Neural cell (in vitro differentiated cells): Measurements from ENCODE around the gene CFAP97D1. TPM values are rescaled to one million over a fixed set of nuclear protein-coding genes. Genes with fewer than 3 reads are reported as not detected.
A peak's percentile ranks its signal among the peaks of the same experiment; 100 is the strongest.

Source experiments
- H2AFZ ChIP-seq: fragments of 200-600, 300-800 bp; sonication (generic), shearing (Covaris generic); 2 replicates; pipeline ENCODE4 v1.6.0; 2014; ENCODE audit warnings: low read depth, mild to moderate bottlenecking, antibody characterized with exemption, low read length, moderate library complexity
- H3F3A ChIP-seq: fragments of 200-600 bp; shearing (Covaris generic); 2 replicates; pipeline ENCODE4 v1.6.1; 2016; ENCODE audit warnings: mild to moderate bottlenecking, moderate library complexity, mixed read lengths, antibody characterized with exemption, low read length; ENCODE audit not compliant: insufficient read depth, poor library complexity, severe bottlenecking
- H3K27ac ChIP-seq: fragments of 200-600, 300-800 bp; sonication (generic), shearing (Covaris generic); 2 replicates; pipeline ENCODE4 v1.5.1; 2014; ENCODE audit warnings: mild to moderate bottlenecking, low read length, moderate library complexity
- H3K27me3 ChIP-seq: fragments of 300-800, 200-600 bp; sonication (generic), shearing (Covaris generic); 2 replicates; pipeline ENCODE4 v1.6.0; 2014; ENCODE audit warnings: mild to moderate bottlenecking, low read depth, low read length, moderate library complexity; ENCODE audit not compliant: insufficient read depth
- H3K36me3 ChIP-seq: fragments of 300-800, 200-600 bp; sonication (generic), shearing (Covaris generic); 2 replicates; pipeline ENCODE4 v1.5.1; 2014; ENCODE audit warnings: mild to moderate bottlenecking, antibody characterized with exemption, low read length, moderate library complexity; ENCODE audit not compliant: insufficient read depth
- H3K4me2 ChIP-seq: fragments of 300-800, 200-600 bp; sonication (generic), shearing (Covaris generic); 2 replicates; pipeline ENCODE4 v1.6.0; 2014; ENCODE audit warnings: mild to moderate bottlenecking, low read length
- H3K4me3 ChIP-seq: fragments of 300-800, 200-600 bp; sonication (generic), shearing (Covaris generic); 2 replicates; pipeline ENCODE4 v1.5.1; 2014; ENCODE audit warnings: mild to moderate bottlenecking, low read length, moderate library complexity
- H3K79me2 ChIP-seq: fragments of 200-600 bp; shearing (Covaris generic); replicated peaks from 2 replicates; pipeline ENCODE4 v1.6.0; 2014; ENCODE audit warnings: mild to moderate bottlenecking, low read length, moderate library complexity; ENCODE audit not compliant: insufficient read depth
- H3K9ac ChIP-seq: fragments of 300-800, 200-600 bp; sonication (generic), shearing (Covaris generic); 2 replicates; pipeline ENCODE4 v1.6.1; 2016; ENCODE audit warnings: mild to moderate bottlenecking, low read length, mixed read lengths
- H3K9me2 ChIP-seq: fragments of 200-600 bp; shearing (Covaris generic); 2 replicates; pipeline ENCODE4 v1.6.1; 2016; ENCODE audit warnings: mild to moderate bottlenecking, low read length, mixed read lengths; ENCODE audit not compliant: insufficient read depth
- H3K9me3 ChIP-seq: fragments of 200-600, 300-800 bp; sonication (generic), shearing (Covaris generic); 2 replicates; pipeline ENCODE4 v1.6.1; 2016; ENCODE audit warnings: mild to moderate bottlenecking, mixed run types, low read length, moderate library complexity, mixed read lengths
- H4K20me1 ChIP-seq: fragments of 200-600 bp; shearing (Covaris generic); 2 replicates; pipeline ENCODE4 v1.6.1; 2016; ENCODE audit warnings: mild to moderate bottlenecking, mixed run types; ENCODE audit not compliant: insufficient read depth
- CTCF ChIP-seq: fragments of 450-650 bp; IDR thresholded peaks from 2 replicates; pipeline ENCODE4 v1.5.1; 2014; ENCODE audit warnings: antibody characterized with exemption, mild to moderate bottlenecking, moderate library complexity; ENCODE audit not compliant: poor library complexity, severe bottlenecking
- EP300 ChIP-seq: fragments of 450-650 bp; conservative IDR thresholded peaks from 2 replicates; pipeline ENCODE4 v1.6.1; 2014; ENCODE audit warnings: antibody characterized with exemption, mild to moderate bottlenecking, moderate library complexity; ENCODE audit not compliant: poor library complexity, severe bottlenecking
- EZH2 ChIP-seq: fragments of 200-600, 300-800 bp; shearing (Covaris generic), sonication (generic); IDR thresholded peaks from 2 replicates; pipeline ENCODE4 v1.6.1; 2014; ENCODE audit warnings: antibody characterized with exemption, low read length, borderline replicate concordance, mild to moderate bottlenecking; ENCODE audit not compliant: insufficient read depth, poor library complexity, severe bottlenecking
- MXI1 ChIP-seq: fragments of 450-650 bp; conservative IDR thresholded peaks from 2 replicates; pipeline ENCODE4 v1.6.1; 2014; ENCODE audit warnings: antibody characterized with exemption, mild to moderate bottlenecking; ENCODE audit not compliant: poor library complexity, severe bottlenecking
- POLR2AphosphoS5 ChIP-seq: IDR thresholded peaks from 2 replicates; pipeline ENCODE4 v1.6.1; 2012
- RAD21 ChIP-seq: fragments of 450-650 bp; conservative IDR thresholded peaks from 2 replicates; pipeline ENCODE4 v1.6.1; 2014; ENCODE audit warnings: antibody characterized with exemption, mild to moderate bottlenecking, moderate library complexity
- REST ChIP-seq: IDR thresholded peaks from 2 replicates; pipeline ENCODE4 v1.6.1; 2012; ENCODE audit warnings: borderline replicate concordance
- SMC3 ChIP-seq: fragments of 450-650 bp; conservative IDR thresholded peaks from 2 replicates; pipeline ENCODE4 v1.6.1; 2014; ENCODE audit warnings: antibody characterized with exemption, mild to moderate bottlenecking, moderate library complexity; ENCODE audit not compliant: poor library complexity
- TAF1 ChIP-seq: IDR thresholded peaks from 2 replicates; pipeline ENCODE4 v1.6.1; 2012; ENCODE audit warnings: low read depth
- polyA plus RNA-seq: library from polyadenylated mRNA; depleted of rRNA; stranded (reverse); fragments of >200 nt; gene quantifications from 2 replicates; pipeline ENCODE4 v1.2.3, GENCODE V29; 2014

CFAP97D1 gene
- polyA plus RNA-seq, 1 donor from 2014 or later: 0.09 TPM

- Histone ChIP-seq H3K4me3 (no peak overlapping the region), H3K79me2 (no peaks in the 10 kb centered on the region), H3K9me3 (no peaks in the 10 kb centered on the region), H3K9me2 (no peaks in the 10 kb centered on the region), H3F3A (no peaks in the 10 kb centered on the region), H3K9ac (no peak overlapping the region), H2AFZ (no peak overlapping the region), H3K36me3 (no peaks in the 10 kb centered on the region), H3K27me3 (no peaks in the 10 kb centered on the region), H3K4me2 (no peak overlapping the region), H4K20me1 (no peaks in the 10 kb centered on the region), H3K27ac (no peak overlapping the region)
- TF ChIP-seq TAF1: no peak
- TF ChIP-seq EZH2: no peak
- no peak for TF ChIP-seq RAD21
- TF ChIP-seq EP300: no peak
- no peak for TF ChIP-seq SMC3
- no peak for TF ChIP-seq CTCF
- no peak for TF ChIP-seq REST
- TF ChIP-seq POLR2AphosphoS5: no peak
- TF ChIP-seq MXI1: no peak
Measured at GRCh38 chr17:43830510-43831140, 50.4 kb downstream of the CFAP97D1 start.

- no peaks in the 10 kb centered on the region for H3K9me3 ChIP-seq
- no peaks in the 10 kb centered on the region for H3K27me3 ChIP-seq
- no peaks in the 10 kb centered on the region for H3F3A ChIP-seq
- H3K9me2 ChIP-seq: no peaks in the 10 kb centered on the region
- peak overlapping the region; percentile 66 for H3K4me2 ChIP-seq
- H3K4me3 ChIP-seq: peak overlapping the region; percentile 87
- no peaks in the 10 kb centered on the region for H3K79me2 ChIP-seq
- TF ChIP-seq CTCF: no peak
- TF ChIP-seq TAF1: no peak
- TF ChIP-seq REST: no peak
- TF ChIP-seq EZH2: no peak
- no peak overlapping the region for H2AFZ ChIP-seq
- no peaks in the 10 kb centered on the region for H3K36me3 ChIP-seq
- no peak overlapping the region for H3K9ac ChIP-seq
- H4K20me1 ChIP-seq: no peaks in the 10 kb centered on the region
- H3K27ac ChIP-seq: no peak overlapping the region
Measured at GRCh38 chr17:43831633-43832032, 51.4 kb downstream of the CFAP97D1 start.
